HepG2 (cell line): Measurements from ENCODE around the gene MYO5B. TPM values are rescaled to one million over a fixed set of nuclear protein-coding genes. Genes with fewer than 3 reads are reported as not detected.

Source experiments
- ATM ChIP-seq: fragments of 450-650 bp; IDR thresholded peaks from 2 replicates; pipeline ENCODE4 v1.7.1; 2017; ENCODE audit warnings: mild to moderate bottlenecking, borderline replicate concordance
- EP300 ChIP-seq, 3 experiments: sonication (generic) in 1 of 3; formaldehyde crosslinking in 1 of 3; IDR thresholded peaks; 2 replicates each; pipeline versions ENCODE4 v1.5.1 to v1.6.1; 2011 to 2020; ENCODE audit warnings: low read depth in 2 of 3, low read length in 2 of 3, borderline replicate concordance in 1 of 3, improper control_type of control experiment in 1 of 3, mild to moderate bottlenecking in 1 of 3, missing genetic modification reagents in 1 of 3, moderate library complexity in 1 of 3
- FIP1L1 ChIP-seq: fragments of 200-400 bp; formaldehyde crosslinking; IDR thresholded peaks from 2 replicates; pipeline ENCODE4 v1.6.1; 2018; ENCODE audit warnings: low read depth, mild to moderate bottlenecking, low read length, moderate library complexity, borderline replicate concordance; ENCODE audit not compliant: insufficient read depth
- HMG20A ChIP-seq: IDR thresholded peaks from 2 replicates; pipeline ENCODE4 v1.6.1; 2016; ENCODE audit warnings: borderline replicate concordance
- ISL2 ChIP-seq: sonication (generic); formaldehyde crosslinking; IDR thresholded peaks from 2 replicates; pipeline ENCODE4 v1.5.0; 2020; ENCODE audit warnings: missing genetic modification reagents
- JUND ChIP-seq: sonication (generic); formaldehyde crosslinking; IDR thresholded peaks from 2 replicates; pipeline ENCODE4 v1.8.0; 2022; ENCODE audit warnings: mild to moderate bottlenecking, missing genetic modification reagents
- KLF6 ChIP-seq: IDR thresholded peaks from 2 replicates; pipeline ENCODE4 v1.8.0; 2016; ENCODE audit warnings: missing biosample characterization, missing genetic modification reagents
- PTBP1 ChIP-seq: fragments of 200-400 bp; formaldehyde crosslinking; IDR thresholded peaks from 2 replicates; pipeline ENCODE4 v1.6.1; 2018; ENCODE audit warnings: low read length, low read depth; ENCODE audit not compliant: poor library complexity, severe bottlenecking
- SMAD3 ChIP-seq: sonication (generic); formaldehyde crosslinking; IDR thresholded peaks from 2 replicates; pipeline ENCODE4 v1.4.0; 2020; ENCODE audit warnings: missing genetic modification reagents
- SNAPC2 ChIP-seq: sonication (generic); formaldehyde crosslinking; IDR thresholded peaks from 2 replicates; pipeline ENCODE4 v1.8.1; 2022; ENCODE audit warnings: mild to moderate bottlenecking, missing genetic modification reagents
- SRSF1 ChIP-seq: fragments of 200-400 bp; formaldehyde crosslinking; optimal IDR thresholded peaks from 2 replicates; pipeline ENCODE3; 2017; ENCODE audit warnings: mild to moderate bottlenecking, low read depth, low read length, moderate library complexity
- THAP11 ChIP-seq: IDR thresholded peaks from 2 replicates; pipeline ENCODE4 v1.6.1; 2016; ENCODE audit warnings: missing biosample characterization, missing genetic modification reagents
- ZC3H13 ChIP-seq: sonication (generic); formaldehyde crosslinking; IDR thresholded peaks from 2 replicates; pipeline ENCODE4 v1.8.1; 2023; ENCODE audit warnings: mild to moderate bottlenecking, missing genetic modification reagents, moderate library complexity
- ZNF350 ChIP-seq: sonication (generic); formaldehyde crosslinking; IDR thresholded peaks from 2 replicates; pipeline ENCODE4 v1.4.0; 2020; ENCODE audit warnings: mild to moderate bottlenecking, low read depth, missing genetic modification reagents, borderline replicate concordance
- ZNF557 ChIP-seq: sonication (generic); formaldehyde crosslinking; IDR thresholded peaks from 2 replicates; pipeline ENCODE4 v1.4.0; 2020; ENCODE audit warnings: missing genetic modification reagents
- ZNF619 ChIP-seq: sonication (generic); formaldehyde crosslinking; IDR thresholded peaks from 2 replicates; pipeline ENCODE4 v1.4.0; 2020; ENCODE audit warnings: mild to moderate bottlenecking, missing genetic modification reagents
- polyA plus RNA-seq, 8 experiments: library from polyadenylated mRNA; depleted of rRNA in 3 of 8; stranded (reverse) in 7 of 8; unstranded in 1 of 8; fragments of >200 nt; fragmentation: Illumina TruSeq in 4 of 8; extraction: Trizol in 4 of 8; gene quantifications; 2 replicates each; pipeline versions ENCODE4 v1.2.1 to v1.2.3, GENCODE V29; 2011 to 2016; ENCODE audit warnings: low read depth in 4 of 8, missing spikeins in 1 of 8, mixed read lengths in 1 of 8; ENCODE audit not compliant: insufficient read depth in 1 of 8
- total RNA-seq, 5 experiments: library from RNA; depleted of rRNA; stranded (reverse); fragments of >200 nt; fragmentation: Illumina TruSeq; extraction: Trizol; gene quantifications; 2 replicates each; pipeline ENCODE4 v1.2.3, GENCODE V29; 2016; ENCODE audit warnings: low read depth in 1 of 5
- TF ChIP-seq, protein P1 (sequence below): IDR thresholded peaks from 2 replicates; pipeline ENCODE4 v1.4.0; 2020; ENCODE audit warnings: mild to moderate bottlenecking, missing genetic modification reagents
- TF ChIP-seq, protein P2 (sequence below): sonication (generic); formaldehyde crosslinking; IDR thresholded peaks from 2 replicates; pipeline ENCODE4 v1.4.0; 2020; ENCODE audit warnings: missing genetic modification reagents
- TF ChIP-seq, protein P3 (sequence below): sonication (generic); formaldehyde crosslinking; conservative IDR thresholded peaks from 2 replicates; pipeline ENCODE4 v1.5.0; 2020; ENCODE audit warnings: missing genetic modification reagents
- TF ChIP-seq, protein P4 (sequence below): IDR thresholded peaks from 2 replicates; pipeline ENCODE4 v1.6.1; 2012; ENCODE audit warnings: low read length, improper control_type of control experiment

The MYO5B gene
- total and polyA plus RNA-seq, 2 of the 13 experiments (the other 11 are each of a cell fraction or from before 2014, with no cell fraction given): 13.1 to 24.0 TPM

DNA sequence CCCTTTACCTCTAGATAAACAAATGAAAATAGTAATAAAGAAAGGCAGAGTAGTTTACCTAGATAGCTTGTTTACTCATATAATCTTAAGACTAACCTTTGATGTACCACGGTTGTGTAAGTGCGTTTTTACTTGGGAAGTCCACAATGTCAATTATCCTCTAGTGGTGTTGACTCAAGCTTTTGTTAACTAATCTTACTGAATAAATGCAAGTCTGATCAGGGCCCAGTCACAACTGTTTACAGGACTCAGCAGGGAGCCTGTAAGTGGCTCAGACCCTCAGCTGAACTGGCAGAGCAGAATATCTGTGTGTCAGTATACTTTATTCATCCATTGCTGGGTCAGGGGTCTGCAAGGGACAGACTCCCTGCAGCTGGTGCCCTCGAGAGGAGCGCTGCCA is 283.5 kb downstream of the MYO5B start (continued):
- TF ChIP-seq SNAPC2 (no peak), ZNF557 (CRISPR knock-in tag) (no peak), JUND (CRISPR knock-in tag) (no peak), KLF6 (CRISPR knock-in tag) (no peak), ZNF619 (CRISPR knock-in tag) (no peak), PTBP1 (no peak), SMAD3 (CRISPR knock-in tag) (no peak), EP300 (IDR thresholded peaks at IDR 0.05; ENCODE audit: low read depth in 2 of 2, low read length in 2 of 2) (0 out of 4 replicates have a peak, but pooled peaks of 1 of the 2 experiments have one; percentile 29), EP300 (CRISPR knock-in tag; IDR thresholded peaks at IDR 0.05; ENCODE audit: borderline replicate concordance) (no peak), HMG20A (CRISPR knock-in tag) (peak; percentile 45; the same call in 1 of the 2 replicates), ZNF350 (CRISPR knock-in tag) (no peak), ISL2 (CRISPR knock-in tag) (peak; percentile 43; the same call in 1 of the 2 replicates), FIP1L1 (no peak), ATM (no peak), ZC3H13 (no peak), THAP11 (CRISPR knock-in tag) (peak; percentile 18; the same call in 1 of the 2 replicates), SRSF1 (no peak)
- TF ChIP-seq, protein P1, sequence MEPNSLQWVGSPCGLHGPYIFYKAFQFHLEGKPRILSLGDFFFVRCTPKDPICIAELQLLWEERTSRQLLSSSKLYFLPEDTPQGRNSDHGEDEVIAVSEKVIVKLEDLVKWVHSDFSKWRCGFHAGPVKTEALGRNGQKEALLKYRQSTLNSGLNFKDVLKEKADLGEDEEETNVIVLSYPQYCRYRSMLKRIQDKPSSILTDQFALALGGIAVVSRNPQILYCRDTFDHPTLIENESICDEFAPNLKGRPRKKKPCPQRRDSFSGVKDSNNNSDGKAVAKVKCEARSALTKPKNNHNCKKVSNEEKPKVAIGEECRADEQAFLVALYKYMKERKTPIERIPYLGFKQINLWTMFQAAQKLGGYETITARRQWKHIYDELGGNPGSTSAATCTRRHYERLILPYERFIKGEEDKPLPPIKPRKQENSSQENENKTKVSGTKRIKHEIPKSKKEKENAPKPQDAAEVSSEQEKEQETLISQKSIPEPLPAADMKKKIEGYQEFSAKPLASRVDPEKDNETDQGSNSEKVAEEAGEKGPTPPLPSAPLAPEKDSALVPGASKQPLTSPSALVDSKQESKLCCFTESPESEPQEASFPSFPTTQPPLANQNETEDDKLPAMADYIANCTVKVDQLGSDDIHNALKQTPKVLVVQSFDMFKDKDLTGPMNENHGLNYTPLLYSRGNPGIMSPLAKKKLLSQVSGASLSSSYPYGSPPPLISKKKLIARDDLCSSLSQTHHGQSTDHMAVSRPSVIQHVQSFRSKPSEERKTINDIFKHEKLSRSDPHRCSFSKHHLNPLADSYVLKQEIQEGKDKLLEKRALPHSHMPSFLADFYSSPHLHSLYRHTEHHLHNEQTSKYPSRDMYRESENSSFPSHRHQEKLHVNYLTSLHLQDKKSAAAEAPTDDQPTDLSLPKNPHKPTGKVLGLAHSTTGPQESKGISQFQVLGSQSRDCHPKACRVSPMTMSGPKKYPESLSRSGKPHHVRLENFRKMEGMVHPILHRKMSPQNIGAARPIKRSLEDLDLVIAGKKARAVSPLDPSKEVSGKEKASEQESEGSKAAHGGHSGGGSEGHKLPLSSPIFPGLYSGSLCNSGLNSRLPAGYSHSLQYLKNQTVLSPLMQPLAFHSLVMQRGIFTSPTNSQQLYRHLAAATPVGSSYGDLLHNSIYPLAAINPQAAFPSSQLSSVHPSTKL: peak; percentile 80
- TF ChIP-seq, protein P2, sequence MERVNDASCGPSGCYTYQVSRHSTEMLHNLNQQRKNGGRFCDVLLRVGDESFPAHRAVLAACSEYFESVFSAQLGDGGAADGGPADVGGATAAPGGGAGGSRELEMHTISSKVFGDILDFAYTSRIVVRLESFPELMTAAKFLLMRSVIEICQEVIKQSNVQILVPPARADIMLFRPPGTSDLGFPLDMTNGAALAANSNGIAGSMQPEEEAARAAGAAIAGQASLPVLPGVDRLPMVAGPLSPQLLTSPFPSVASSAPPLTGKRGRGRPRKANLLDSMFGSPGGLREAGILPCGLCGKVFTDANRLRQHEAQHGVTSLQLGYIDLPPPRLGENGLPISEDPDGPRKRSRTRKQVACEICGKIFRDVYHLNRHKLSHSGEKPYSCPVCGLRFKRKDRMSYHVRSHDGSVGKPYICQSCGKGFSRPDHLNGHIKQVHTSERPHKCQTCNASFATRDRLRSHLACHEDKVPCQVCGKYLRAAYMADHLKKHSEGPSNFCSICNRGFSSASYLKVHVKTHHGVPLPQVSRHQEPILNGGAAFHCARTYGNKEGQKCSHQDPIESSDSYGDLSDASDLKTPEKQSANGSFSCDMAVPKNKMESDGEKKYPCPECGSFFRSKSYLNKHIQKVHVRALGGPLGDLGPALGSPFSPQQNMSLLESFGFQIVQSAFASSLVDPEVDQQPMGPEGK (CRISPR knock-in tag): no peak
- TF ChIP-seq, protein P3, sequence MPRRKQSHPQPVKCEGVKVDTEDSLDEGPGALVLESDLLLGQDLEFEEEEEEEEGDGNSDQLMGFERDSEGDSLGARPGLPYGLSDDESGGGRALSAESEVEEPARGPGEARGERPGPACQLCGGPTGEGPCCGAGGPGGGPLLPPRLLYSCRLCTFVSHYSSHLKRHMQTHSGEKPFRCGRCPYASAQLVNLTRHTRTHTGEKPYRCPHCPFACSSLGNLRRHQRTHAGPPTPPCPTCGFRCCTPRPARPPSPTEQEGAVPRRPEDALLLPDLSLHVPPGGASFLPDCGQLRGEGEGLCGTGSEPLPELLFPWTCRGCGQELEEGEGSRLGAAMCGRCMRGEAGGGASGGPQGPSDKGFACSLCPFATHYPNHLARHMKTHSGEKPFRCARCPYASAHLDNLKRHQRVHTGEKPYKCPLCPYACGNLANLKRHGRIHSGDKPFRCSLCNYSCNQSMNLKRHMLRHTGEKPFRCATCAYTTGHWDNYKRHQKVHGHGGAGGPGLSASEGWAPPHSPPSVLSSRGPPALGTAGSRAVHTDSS (CRISPR knock-in tag): no peak
- TF ChIP-seq, protein P4, sequence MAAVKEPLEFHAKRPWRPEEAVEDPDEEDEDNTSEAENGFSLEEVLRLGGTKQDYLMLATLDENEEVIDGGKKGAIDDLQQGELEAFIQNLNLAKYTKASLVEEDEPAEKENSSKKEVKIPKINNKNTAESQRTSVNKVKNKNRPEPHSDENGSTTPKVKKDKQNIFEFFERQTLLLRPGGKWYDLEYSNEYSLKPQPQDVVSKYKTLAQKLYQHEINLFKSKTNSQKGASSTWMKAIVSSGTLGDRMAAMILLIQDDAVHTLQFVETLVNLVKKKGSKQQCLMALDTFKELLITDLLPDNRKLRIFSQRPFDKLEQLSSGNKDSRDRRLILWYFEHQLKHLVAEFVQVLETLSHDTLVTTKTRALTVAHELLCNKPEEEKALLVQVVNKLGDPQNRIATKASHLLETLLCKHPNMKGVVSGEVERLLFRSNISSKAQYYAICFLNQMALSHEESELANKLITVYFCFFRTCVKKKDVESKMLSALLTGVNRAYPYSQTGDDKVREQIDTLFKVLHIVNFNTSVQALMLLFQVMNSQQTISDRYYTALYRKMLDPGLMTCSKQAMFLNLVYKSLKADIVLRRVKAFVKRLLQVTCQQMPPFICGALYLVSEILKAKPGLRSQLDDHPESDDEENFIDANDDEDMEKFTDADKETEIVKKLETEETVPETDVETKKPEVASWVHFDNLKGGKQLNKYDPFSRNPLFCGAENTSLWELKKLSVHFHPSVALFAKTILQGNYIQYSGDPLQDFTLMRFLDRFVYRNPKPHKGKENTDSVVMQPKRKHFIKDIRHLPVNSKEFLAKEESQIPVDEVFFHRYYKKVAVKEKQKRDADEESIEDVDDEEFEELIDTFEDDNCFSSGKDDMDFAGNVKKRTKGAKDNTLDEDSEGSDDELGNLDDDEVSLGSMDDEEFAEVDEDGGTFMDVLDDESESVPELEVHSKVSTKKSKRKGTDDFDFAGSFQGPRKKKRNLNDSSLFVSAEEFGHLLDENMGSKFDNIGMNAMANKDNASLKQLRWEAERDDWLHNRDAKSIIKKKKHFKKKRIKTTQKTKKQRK: no peak
